NCI-H748 treated with DMSO at 0.1 percent for 48 hours (cell line): ENCODE results near the gene AMN.

ENCODE experiments used
- DNase-seq: peaks from one replicate; lab custom pipeline; 2025; lab: John Stamatoyannopoulos, UW

AMN gene

GRCh38 chr14:102943979-102944378 is 21.5 kb downstream of the AMN start:
- DNase-seq = no peak

GRCh38 chr14:102944448-102945330 is 22.2 kb downstream of the AMN start:
- no peak for DNase-seq

- DNase-seq = no peak
Measured at GRCh38 chr14:102945346-102946130, 23.1 kb downstream of the AMN start.

- DNase-seq = no peak
Measured at GRCh38 chr14:102947321-102948103, 25.0 kb downstream of the AMN start.

- DNase-seq = no peak
Measured at GRCh38 chr14:102948698-102949061, 26.2 kb downstream of the AMN start.

GRCh38 chr14:102949062-102949800 is 26.8 kb downstream of the AMN start:
- no peak for DNase-seq

- no peak for DNase-seq
Measured at GRCh38 chr14:102949801-102950451, 27.5 kb downstream of the AMN start.

GRCh38 chr14:102951034-102951433 is 28.6 kb downstream of the AMN start:
- DNase-seq = no peak

- no peak for DNase-seq
Measured at GRCh38 chr14:102951799-102952198, 29.3 kb downstream of the AMN start.

GRCh38 chr14:102952276-102952675 is 29.8 kb downstream of the AMN start:
- DNase-seq = no peak

GRCh38 chr14:102953100-102953499 is 30.6 kb downstream of the AMN start:
- no peak for DNase-seq

- no peak for DNase-seq
Measured at GRCh38 chr14:102954081-102954789, 31.8 kb downstream of the AMN start.

- no peak for DNase-seq
Measured at GRCh38 chr14:102955636-102956408, 33.4 kb downstream of the AMN start.

- no peak for DNase-seq
Measured at GRCh38 chr14:102957222-102957621, 34.8 kb downstream of the AMN start.

GRCh38 chr14:102958461-102958860 is 36.0 kb downstream of the AMN start:
- no peak for DNase-seq

GRCh38 chr14:102962111-102962627 is 39.7 kb downstream of the AMN start:
- no peak for DNase-seq

GRCh38 chr14:102964152-102964730 is 41.8 kb downstream of the AMN start:
- DNase-seq = no peak

GRCh38 chr14:102965282-102965681 is 42.8 kb downstream of the AMN start:
- DNase-seq = no peak
